ENCODE results near the gene AKT1.

AKT1 gene

GRCh38 chr14:104784846-104785707 is 10.5 kb downstream of the AKT1 start:
- no peak for DNase-seq

GRCh38 chr14:104784218-104784568 is 11.4 kb downstream of the AKT1 start:
- DNase-seq: no peak

- no peak for DNase-seq
Measured at GRCh38 chr14:104783484-104784217, 11.9 kb downstream of the AKT1 start.

- DNase-seq: no peak
Measured at GRCh38 chr14:104782808-104783139, 12.8 kb downstream of the AKT1 start.

GRCh38 chr14:104782086-104782807 is 13.3 kb downstream of the AKT1 start:
- DNase-seq: no peak

- no peak for DNase-seq
Measured at GRCh38 chr14:104781271-104782077, 14.1 kb downstream of the AKT1 start.

GRCh38 chr14:104780513-104781030 is 15.0 kb downstream of the AKT1 start:
- DNase-seq: no peak

- DNase-seq: no peak
Measured at GRCh38 chr14:104779776-104780512, 15.6 kb downstream of the AKT1 start.

GRCh38 chr14:104778694-104779331 is 16.7 kb downstream of the AKT1 start:
- no peak for DNase-seq

GRCh38 chr14:104777808-104778249 is 17.7 kb downstream of the AKT1 start:
- DNase-seq: no peak

GRCh38 chr14:104776961-104777807 is 18.4 kb downstream of the AKT1 start:
- DNase-seq: no peak

- DNase-seq: no peak
Measured at GRCh38 chr14:104776481-104776880, 19.1 kb downstream of the AKT1 start.

GRCh38 chr14:104775073-104775489 is 20.5 kb downstream of the AKT1 start:
- DNase-seq: no peak

GRCh38 chr14:104774453-104775072 is 21.0 kb downstream of the AKT1 start:
- no peak for DNase-seq

- no peak for DNase-seq
Measured at GRCh38 chr14:104773505-104774452, 21.8 kb downstream of the AKT1 start.

- DNase-seq: no peak
Measured at GRCh38 chr14:104772707-104773504, 22.6 kb downstream of the AKT1 start.
